ENCODE results near the gene POMC.

- TF ChIP-seq POLR2A (IDR thresholded peaks at IDR 0.05) (no peak), CTCF (IDR thresholded peaks at IDR 0.05) (no peak), POLR2AphosphoS5 (IDR thresholded peaks at IDR 0.05) (no peak)
These were observed 49.7 kb upstream of the POMC start for GRCh38 chr2:25218100-25218499.
